Measurements from ENCODE around the gene LCOR. TPM values are rescaled to one million over a fixed set of nuclear protein-coding genes. Genes with fewer than 3 reads are reported as not detected.

The LCOR gene
- total RNA-seq, 2 experiments from 2014 or later = 18.1 to 22.9 TPM

Small RNAs within 50 kb of the gene (microRNA-seq; reads per million reads assigned to microRNA genes)
- gene MIR607 (ENCODE audit: borderline microRNAs expressed, borderline replicate concordance) = not detected

Other genes starting within 250 kb of the LCOR start
- gene TM9SF3, start 245.3 kb upstream of the LCOR start, total RNA-seq = 10 to 100 TPM; 39.6 to 41.0 TPM
- gene PIK3AP1, start 111.8 kb upstream of the LCOR start, total RNA-seq = 1 to 10 TPM; 1.6 to 1.7 TPM

All from activated naive CD4-positive, alpha-beta T cell treated with anti-CD3 and anti-CD28 coated beads for 36 hours (primary cell).